Activated naive CD4-positive, alpha-beta T cell (primary cell): ENCODE measurements around the gene SDK1.
"Not testable (repeated sequence)": the region's sequence is repeated elsewhere in the genome, so short reads cannot be mapped to it uniquely, and the experiment has no call there.

Source experiments
- DNase-seq, 4 experiments: peaks; one replicate each; lab custom pipeline; 2025; lab: John Stamatoyannopoulos, UW

SDK1 gene

DNA sequence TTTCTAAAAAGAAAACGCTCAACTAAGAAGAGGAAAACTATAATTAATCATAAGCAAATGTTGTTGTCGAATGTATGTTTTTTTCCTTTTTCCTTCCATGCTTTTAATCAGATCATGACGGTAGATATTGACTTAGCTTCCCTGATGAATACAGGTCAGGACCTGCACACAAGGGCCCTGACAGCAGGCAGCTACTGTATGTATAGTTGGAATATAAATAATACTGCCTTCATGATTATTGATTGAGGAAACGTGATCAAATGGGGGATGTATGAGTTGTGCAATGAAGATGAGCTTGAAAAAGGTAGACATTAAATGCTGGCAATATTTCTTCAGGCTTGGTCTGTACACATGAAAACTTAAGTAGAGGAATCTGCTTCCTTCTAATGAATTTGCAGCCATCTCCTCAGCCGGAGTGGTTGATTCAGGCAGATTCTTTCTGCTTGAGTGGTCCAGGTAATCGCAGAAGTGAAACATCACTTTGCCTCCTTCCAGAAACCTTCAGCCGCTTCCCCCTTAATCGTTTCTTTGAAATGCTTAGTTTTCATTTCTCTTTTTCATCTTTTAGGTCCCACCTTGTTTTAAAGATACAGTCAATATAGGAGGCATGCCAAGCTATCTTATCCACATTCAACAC is 656.5 kb downstream of the SDK1 start:
- DNase-seq: no peak

GRCh38 chr7:3958109-3958483 is 657.0 kb downstream of the SDK1 start:
- DNase-seq: no peak

DNA sequence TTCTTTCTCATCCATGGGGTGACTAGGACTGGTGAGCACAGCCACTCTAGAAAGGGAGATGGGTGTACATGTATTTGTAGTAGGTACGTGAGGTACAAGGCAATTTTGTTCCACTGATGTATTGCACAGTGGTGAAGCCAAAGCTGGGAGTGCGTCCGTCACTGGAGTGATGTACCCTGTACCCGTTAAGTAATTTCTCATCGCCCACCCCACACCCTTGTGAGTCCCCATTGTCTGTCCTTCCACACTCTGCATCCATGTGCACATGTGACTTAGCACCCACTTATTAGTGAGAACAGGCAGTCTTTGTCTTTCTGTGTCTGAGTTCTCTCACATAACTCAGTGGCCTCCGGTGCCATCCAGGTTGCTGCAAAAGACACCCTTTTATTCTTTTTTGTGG is 658.3 kb downstream of the SDK1 start:
- DNase-seq: no peak

- DNase-seq: no peak
These were observed 659.2 kb downstream of the SDK1 start for GRCh38 chr7:3960050-3960763.

- DNase-seq: no peak
These were observed 659.9 kb downstream of the SDK1 start for GRCh38 chr7:3960942-3961341.

GRCh38 chr7:3961857-3962503 is 660.9 kb downstream of the SDK1 start:
- no peak for DNase-seq

GRCh38 chr7:3963768-3964167 is 662.7 kb downstream of the SDK1 start:
- not testable (repeated sequence) for DNase-seq

- DNase-seq: no peak
These were observed 664.0 kb downstream of the SDK1 start for GRCh38 chr7:3964980-3965606.

DNA sequence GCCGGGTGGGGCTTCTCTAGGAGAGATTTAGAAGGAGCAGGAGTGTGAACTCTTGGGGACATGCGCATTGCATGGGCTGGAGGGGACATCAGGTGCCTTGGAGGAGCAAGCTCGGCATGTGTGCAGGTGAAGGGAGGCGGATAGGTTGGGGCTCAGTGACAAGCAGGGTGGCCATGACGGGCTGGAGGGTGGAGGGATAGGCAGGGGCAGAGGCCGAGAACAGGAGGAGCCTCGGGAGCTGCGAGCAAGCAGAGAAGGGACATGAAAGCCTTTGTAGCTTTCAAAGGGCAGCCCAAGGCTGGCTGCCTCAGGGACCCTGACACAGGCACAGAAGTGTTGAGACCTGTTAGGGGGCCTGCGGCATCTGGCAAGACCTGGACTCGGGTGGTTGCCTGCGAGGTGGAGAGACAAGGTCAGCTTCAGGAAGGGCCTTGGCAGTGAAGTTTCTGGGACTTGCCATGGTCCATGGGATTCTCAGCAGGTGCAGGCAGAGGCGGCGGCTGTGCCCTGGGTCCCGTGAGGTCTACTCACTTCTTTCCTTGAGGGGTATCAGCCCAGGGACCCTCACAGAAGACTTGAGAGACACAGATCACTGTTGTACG is 664.8 kb downstream of the SDK1 start:
- DNase-seq: no peak

- no peak for DNase-seq
These were observed 667.2 kb downstream of the SDK1 start for GRCh38 chr7:3968234-3968633.

- no peak for DNase-seq
These were observed 668.2 kb downstream of the SDK1 start for GRCh38 chr7:3969286-3969685.

DNA sequence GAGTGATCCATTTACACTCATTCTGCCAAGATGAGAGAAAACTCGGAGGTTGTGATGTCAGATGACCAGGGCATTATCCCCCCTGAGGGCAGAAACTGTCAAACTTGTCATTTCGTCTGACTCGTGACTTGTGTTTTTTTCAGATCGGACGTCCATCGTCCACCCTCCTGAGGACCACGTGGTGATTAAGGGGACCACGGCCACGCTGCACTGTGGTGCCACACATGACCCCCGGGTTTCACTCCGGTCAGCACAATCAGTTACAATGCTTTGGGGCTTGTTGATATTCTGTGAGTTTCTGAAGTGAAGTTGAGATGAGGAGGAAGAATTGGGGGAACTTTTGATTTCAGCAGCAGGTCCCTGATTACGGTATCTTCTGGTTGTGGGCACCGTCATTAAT is 670.3 kb downstream of the SDK1 start:
- DNase-seq: no peak

- DNase-seq: no peak
These were observed 672.2 kb downstream of the SDK1 start for GRCh38 chr7:3973264-3973663.

GRCh38 chr7:3974329-3974728 is 673.3 kb downstream of the SDK1 start:
- DNase-seq: no peak

- no peak for DNase-seq
These were observed 674.3 kb downstream of the SDK1 start for GRCh38 chr7:3975371-3975770.

- DNase-seq: no peak
These were observed 676.3 kb downstream of the SDK1 start for GRCh38 chr7:3977391-3977790.

- no peak for DNase-seq
These were observed 677.8 kb downstream of the SDK1 start for GRCh38 chr7:3978839-3979238.

DNA sequence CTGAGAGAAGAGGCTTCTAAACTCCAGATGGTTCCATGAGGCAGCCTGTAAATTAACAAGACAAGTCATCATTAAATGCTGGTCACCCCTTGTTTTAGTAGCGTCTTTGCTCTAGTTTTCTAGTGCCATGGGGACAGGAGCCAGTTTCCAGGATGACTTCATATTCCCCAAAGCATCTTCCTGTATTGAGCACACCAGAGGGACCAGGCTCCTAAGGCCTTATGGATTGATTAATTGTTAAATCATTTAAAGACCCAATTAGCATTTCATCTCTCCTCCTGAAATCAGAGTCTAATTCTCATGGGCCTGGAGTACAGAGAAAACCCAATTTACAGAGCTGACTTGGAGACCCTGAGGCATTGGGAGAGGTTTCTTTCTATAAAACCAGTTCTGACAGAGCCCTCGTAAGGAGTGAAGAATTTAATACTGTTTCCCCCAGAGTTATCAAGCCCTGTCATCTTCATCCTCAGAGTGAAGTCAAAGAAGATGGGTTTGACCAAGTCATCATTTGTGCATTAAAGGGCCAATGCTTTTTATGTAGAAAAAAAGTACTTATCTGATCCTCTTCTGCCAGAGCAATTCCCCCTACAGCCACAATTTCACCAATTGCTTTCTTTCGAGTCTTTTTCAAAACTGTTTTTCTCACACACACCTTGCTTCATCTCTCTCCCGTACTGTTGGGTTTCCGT is 678.7 kb downstream of the SDK1 start:
- no peak for DNase-seq

DNA sequence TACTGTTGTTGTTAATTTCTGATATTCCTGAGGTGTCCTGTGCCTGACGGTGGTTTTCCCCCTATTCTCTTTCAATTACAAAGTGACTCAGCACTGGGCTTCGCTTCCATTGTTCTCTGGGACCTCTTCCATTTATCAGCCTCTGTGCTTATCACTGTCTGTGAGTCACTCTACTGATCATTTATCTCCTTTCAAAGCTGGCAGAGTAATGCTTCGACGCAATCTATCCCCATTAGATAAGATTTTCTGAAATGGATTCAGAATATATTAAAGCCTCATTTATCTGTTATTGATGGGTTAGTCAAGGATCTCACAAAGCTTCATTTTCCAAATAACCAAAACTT is 679.2 kb downstream of the SDK1 start:
- no peak for DNase-seq

DNA sequence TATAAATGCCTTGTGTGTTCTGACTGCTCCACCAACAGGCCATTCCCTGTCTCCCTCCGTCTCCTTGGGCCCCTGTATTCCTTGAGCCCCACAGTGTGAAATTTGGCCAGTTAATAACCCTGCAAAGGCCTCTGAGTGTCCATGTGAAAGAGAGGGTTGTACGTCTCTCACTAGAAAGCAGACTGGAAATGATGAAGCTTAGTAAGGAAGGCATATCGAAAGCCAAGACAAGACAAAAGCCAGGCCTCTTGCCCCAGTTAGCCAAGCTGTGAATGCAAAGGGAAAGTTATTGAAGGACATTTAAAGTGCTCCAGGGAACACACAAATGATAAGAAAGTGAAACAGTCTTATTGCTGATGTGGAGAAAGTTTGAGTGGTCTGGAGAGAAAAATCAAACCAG is 680.2 kb downstream of the SDK1 start:
- no peak for DNase-seq

DNA sequence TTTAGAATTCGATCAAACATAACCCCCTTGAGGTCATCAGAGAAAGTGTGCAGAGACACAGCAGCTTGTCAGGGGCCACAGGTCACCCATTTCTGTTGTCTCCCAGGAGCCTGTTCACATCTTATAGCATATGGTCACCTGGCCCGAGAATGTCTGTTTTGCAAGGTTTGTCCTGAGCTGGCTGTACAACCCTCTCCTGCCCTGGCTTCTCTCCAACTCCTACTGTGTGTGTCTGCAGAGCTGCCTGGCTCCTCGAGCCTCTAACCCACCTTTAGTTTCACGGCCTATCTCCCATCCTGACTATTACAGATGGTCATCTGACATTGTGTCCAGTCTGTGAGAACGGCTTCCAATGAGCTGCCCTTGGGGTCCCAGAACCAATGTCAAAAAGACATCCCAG is 683.4 kb downstream of the SDK1 start:
- no peak for DNase-seq

DNA sequence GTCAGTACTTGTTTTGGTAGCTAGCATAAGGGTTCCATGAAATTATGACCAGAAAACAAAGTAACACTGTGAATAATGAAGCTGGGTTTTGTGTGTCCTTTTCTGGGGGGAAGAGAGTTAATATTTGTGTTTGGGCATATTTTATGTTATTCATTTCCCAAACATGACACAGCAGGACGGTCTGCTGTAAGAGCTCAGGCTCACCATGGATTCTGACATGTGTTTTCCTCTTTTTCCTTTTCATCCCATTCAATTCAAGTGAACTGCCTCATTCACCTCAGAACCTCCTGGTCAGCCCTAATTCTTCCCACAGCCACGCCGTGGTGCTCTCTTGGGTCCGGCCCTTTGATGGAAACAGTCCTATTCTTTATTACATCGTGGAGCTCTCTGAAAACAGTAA is 685.9 kb downstream of the SDK1 start:
- no peak for DNase-seq
